Measurements from ENCODE around the gene RB1.

Gene RB1

GRCh38 chr13:48303359-48304142 is at the start of gene RB1:
RB1 (plus strand) TSS chr13:48303751; CDS start chr13:48303913, 162 bp downstream.
- FAIRE-seq = no peak

- no peak for FAIRE-seq
Measured at GRCh38 chr13:48253849-48254248, 49.7 kb upstream of the RB1 start.

GRCh38 chr13:48255090-48255489 is 48.5 kb upstream of the RB1 start:
- no peak for FAIRE-seq

DNA sequence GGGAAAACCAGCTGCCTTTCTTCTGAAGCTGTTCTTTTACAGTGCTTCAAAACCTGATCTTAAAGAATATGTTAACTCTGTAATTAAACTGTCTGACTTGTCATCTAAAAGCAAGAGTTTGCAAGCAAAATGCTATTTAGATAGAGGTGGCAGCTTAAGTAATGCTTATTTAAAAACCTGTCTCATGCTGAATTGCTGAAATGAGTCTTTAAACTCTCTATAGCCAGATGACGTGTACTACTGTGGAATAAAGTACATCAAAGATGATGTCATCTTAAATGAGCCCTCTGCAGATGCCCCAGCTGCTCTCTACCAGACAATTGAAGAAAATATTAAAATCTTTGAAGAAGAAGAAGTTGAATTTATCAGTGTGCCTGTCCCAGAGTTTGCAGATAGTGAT is 47.6 kb upstream of the RB1 start:
- no peak for FAIRE-seq

DNA sequence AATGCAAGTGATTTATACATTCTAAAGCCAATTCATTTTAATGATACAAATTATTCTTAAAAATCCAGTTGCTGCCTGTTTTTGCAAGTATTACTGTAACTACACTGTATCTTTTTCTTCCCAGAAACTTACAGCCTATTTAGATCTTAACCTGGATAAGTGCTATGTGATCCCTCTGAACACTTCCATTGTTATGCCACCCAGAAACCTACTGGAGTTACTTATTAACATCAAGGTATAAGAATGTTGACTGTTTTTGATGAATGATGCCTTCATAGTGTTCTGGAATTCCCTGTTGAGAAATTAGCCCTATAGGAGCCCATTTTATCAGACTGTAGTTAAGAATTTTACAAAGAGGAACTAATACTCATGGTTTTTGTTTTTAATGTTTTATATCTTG is 45.5 kb upstream of the RB1 start:
- FAIRE-seq = no peak

GRCh38 chr13:48258430-48258829 is 45.1 kb upstream of the RB1 start:
- FAIRE-seq = no peak

DNA sequence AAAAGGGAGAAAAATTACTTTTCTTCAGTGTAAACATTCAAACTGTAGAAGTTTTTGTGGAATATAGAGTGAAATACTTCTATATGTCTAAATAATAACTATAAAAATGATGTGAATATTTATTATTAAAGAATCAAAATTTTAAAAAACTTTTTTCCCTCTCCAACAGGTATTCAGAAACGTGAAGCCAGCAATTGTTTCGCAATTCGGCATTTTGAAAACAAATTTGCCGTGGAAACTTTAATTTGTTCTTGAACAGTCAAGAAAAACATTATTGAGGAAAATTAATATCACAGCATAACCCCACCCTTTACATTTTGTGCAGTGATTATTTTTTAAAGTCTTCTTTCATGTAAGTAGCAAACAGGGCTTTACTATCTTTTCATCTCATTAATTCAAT is 42.6 kb upstream of the RB1 start:
- FAIRE-seq = no peak

DNA sequence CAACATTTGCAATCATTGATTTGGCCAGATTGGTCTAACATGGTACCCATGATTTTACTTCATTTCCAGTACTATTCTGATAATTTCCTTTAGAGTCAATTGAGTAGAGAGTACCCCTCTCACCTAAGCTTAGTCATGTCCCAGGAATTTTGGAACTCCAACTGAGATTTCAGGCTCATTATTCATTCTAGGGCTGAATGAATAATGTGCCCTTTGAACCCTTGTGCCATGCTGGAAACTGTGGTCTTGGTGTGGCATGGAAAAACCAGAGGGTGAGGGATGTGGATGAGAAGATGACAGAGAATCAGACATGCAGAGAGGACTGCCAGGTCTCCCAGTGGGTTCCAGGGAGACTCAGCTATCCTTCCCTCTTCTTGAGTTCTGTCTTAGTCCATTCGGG is 40.4 kb upstream of the RB1 start:
- FAIRE-seq = no peak

DNA sequence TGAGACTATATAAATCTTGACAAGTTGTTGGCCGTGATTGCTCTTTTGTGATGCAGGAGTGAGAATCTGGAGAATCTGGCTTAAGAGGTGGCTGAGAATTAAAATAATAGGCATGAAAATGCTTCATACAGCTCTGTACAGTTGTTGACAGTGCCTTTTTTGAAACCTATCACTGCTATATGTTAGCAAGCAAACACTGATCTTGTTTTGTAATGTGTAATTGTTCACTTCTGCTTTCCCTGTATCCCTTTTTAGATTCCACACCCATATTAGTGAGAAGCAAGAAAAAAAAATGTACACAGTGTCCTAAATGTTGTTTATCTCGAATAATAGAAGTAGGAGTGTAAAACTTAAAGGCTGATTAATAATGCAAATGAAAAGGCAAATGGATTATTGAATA is 39.5 kb upstream of the RB1 start:
- FAIRE-seq = no peak

GRCh38 chr13:48265217-48265815 is 38.2 kb upstream of the RB1 start:
- no peak for FAIRE-seq

DNA sequence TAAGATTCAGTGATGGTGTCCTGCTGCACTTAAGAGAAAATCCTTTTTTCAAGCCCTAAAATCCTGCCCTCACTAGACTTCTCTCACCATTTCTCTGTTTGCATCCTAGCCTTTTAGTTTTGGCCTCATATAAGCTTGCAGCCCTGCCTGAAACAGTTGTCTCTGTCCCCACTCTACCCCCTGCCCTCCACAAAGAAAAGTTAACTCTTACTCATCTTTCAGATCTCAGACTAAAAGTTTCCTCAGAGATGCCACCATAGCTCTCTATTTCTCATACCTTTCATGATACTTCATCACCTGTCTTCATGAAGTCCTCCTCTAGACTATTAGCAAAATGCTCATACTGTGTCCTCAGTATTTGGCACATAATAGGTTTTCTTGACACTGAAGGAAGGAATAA is 37.4 kb upstream of the RB1 start:
- FAIRE-seq = no peak

- no peak for FAIRE-seq
Measured at GRCh38 chr13:48266701-48267639, 36.6 kb upstream of the RB1 start.

DNA sequence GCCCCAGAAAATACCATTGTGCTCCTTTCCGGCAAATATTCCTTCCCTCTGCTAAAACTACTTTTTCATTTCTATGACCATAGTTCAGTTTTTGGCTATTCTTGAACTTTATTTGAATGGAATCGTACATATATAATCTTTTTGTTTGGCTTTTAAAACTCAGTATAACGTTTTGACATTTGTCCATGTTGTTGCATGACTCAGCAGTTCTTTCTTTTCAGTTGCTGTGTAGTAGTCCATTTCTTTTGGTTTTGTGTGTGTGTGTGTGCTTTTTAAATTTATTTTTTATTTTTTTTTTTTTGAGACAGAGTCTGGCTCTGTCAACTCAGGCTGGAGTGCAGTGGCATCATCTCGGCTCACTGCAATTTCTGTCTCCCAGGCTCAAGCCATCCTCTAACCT is 35.5 kb upstream of the RB1 start:
- no peak for FAIRE-seq

DNA sequence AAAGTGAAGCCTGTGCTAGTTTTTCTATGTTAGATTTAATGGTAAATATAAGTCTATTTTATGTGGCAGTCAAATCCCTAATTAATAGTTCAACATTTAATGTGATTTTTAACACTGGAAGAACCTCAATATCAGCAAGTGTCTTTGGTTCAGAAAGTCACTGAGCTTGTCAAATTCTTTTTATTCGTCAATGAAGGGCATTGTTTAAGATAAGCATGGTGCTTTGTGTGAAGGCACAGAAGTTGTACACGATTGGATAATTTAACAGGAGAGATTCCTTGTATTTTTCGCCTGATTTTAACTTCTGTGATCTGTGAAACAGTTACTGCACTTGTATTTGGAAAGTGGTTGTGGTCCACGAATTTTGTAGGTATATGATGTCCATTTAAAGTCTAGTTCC is 30.2 kb upstream of the RB1 start:
- FAIRE-seq = no peak

DNA sequence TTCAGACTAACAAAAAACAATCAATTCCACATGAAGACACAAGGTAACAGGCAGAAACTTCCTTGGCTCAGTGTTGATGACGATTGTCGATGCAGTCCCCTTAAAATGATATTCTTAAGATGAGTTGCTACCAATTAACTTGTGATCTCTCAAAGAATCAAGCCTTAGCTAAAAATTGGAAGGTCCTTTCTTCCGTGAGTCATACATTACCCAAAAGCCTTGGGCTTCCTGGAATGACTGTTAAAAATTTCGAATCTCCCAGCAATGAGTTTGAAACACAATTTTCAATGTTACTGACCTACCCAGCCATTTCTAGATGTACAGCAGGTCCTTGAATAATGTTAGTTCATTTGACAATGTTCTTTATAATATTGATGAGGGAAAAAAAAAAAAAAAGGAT is 28.0 kb upstream of the RB1 start:
- no peak for FAIRE-seq

- no peak for FAIRE-seq
Measured at GRCh38 chr13:48278806-48279205, 24.7 kb upstream of the RB1 start.

- FAIRE-seq = no peak
Measured at GRCh38 chr13:48281556-48281955, 22.0 kb upstream of the RB1 start.

DNA sequence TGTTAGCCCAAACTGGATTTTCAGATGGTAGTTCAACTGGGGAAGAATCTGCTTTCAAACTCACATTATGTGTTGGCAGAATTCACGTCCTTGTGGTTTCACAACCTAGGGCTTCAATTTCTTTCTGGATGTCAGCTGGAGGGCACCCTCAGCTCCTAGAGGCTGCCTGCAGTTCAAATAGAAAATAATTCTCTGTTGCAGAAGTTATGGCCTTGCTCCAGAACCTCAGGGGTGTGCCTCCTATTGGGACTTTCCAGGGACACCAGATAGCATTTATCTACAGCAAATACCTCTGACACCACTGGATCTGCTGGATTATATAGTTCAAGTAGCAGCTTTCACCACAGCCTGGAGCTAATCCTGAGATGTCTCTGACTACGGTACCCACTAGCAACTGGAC is 11.8 kb upstream of the RB1 start:
- no peak for FAIRE-seq

GRCh38 chr13:48292650-48293049 is 10.9 kb upstream of the RB1 start:
- FAIRE-seq = no peak

GRCh38 chr13:48294653-48295052 is 8.9 kb upstream of the RB1 start:
- FAIRE-seq = no peak

DNA sequence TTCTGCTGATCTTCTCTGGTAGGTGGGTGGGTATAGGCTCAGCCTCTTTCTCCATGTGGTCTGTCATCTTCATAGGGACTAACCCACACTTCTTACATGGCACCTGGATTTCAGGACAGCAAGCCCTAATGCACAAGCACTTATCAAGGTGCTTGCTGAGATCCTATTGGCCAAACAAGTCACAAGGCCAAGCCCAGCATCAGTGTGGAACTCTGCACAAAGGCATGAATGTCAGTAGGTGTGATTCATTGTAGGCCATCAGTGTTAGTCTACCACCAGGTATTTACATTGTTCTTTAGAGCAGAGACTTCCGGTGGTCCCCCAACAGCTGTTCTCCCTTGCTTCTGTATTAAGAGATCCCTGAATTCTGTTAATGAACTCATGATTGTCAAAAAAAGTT is 8.3 kb upstream of the RB1 start:
- FAIRE-seq = no peak

DNA sequence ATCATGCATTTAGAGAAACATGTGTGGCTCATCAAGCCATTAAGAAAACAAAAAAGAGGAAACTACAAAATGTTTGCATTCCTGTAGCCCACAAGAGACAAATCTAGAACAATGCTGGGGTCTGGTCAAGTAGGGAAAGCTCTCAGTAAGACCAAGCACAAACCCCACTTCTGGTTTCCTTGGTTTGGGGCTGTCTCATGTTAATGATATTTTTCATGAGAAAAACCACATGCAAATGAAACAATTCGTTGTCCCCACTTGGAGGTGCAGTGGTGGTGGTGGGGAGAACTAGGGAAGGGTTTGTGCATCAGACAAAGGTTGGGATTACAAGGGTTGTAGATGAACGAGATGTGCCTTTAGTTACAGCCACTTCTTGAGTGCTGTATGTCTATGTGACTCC is 7.0 kb upstream of the RB1 start:
- FAIRE-seq = no peak

- FAIRE-seq = no peak
Measured at GRCh38 chr13:48297131-48297786, 6.3 kb upstream of the RB1 start.
